HG03103 (cell line): ENCODE data around the gene TELO2.

Source experiments
- ATAC-seq: cut with Tn5 transposase; IDR thresholded peaks from one replicate; pipeline ENCODE4 v1.9.1; 2021; ENCODE audit warnings: low read depth; ENCODE audit not compliant: unreplicated experiment

The TELO2 gene

DNA sequence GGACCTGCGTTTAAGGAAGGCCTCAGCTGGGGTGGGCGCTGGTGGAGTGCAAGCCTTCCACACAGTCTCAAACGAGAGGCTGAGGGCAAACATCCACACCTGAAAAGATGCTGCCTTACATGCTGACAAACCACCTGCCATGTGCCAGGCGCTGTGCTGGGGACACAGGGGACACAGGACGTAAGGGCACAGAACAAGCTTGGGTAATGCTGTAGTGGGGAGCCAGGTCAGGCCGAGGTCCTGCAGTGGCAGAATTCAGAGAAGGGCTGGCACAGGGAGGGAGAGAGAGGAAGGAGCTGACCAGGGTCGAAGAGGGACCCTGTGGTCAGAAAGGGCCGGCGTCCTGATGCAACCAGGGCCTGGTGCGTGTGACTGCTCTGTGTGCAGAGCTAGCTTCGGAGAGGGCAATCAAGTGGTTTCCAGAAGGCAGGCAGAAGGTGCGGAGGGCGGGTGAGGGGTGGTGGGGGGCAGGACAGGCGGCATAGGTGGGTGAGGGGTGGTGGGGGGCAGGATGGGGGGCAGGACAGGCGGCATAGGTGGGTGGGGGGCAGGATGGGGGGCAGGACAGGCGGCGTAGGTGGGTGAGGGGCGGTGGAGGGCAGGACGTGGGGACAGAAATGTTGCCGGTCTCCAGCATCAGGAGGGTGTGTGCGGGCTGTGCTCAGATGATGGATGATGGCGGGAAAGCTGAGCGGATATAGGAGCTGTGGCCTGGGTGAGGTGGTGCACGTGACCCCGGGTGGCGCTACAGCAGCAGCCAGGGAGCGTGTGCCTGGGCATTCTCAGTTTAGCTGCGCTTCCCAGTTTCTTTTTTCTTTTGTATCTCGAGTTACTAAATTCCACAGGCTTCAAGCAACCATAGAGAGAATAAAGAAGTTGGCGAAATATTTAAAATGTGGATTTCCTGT is 18.8 kb downstream of the TELO2 start:
- no peak for ATAC-seq

DNA sequence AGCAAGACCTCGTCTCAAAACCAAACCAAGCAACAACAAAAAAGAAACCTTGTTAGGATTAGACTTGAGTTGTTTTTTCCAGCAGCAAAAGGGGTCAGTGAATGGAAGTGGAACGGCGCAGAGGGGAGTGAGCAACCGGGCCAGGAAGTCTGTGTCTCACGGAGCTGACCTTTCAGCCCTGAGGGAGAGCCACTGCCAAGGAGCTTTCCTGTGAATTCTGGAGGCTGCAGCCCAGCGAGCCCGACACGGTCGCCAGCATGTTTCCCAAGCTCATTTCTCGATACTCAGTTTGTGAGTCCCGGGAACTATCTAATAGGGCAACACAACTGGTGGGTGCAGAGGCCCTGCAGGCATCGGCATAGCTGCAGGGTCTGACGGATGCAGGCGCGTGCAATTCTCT is 19.6 kb downstream of the TELO2 start:
- ATAC-seq, result no peak

DNA sequence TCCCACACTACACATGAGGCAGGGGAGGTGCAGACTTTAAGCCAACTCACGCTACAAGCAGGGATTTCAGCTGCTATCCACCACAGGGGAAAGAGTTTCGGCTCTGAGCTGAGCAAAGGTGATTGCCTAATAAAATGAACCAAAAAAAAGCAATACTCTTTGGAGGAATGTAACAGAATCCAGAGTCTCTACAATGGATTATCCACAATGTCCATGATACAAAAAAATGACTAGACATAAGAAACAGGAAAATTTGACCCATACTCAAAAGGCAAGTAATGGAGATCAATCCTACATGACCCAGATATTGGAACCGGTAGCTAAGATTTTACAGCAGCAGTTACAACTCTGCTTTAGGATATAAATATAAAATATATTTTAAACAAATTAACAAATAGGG is 21.3 kb downstream of the TELO2 start:
- no peak for ATAC-seq

DNA sequence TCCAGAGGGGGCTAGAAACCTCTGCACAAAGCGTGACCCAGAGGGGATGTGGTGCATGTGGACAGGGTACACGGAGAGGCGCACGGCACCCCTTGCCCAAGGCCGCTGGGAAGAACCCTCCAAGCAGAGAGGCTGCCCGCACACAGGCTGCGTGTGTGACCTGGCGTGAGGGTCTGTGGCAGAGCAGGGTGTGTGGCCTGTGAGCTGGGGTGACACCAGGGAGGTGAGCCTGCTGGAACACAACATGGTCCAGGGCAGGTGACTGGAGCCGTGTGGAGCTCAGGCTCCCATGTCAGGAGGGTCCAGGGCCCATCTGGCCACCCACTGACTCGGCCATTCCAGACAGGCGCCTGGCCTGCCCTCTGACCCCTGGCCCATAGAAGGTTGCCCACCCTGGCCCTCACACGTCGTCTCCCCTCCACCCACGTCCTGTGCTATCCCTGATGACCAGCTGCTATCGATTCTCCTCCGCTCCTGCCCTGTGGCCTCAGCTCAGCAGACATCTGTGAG is 25.5 kb downstream of the TELO2 start:
- no peak for ATAC-seq

DNA sequence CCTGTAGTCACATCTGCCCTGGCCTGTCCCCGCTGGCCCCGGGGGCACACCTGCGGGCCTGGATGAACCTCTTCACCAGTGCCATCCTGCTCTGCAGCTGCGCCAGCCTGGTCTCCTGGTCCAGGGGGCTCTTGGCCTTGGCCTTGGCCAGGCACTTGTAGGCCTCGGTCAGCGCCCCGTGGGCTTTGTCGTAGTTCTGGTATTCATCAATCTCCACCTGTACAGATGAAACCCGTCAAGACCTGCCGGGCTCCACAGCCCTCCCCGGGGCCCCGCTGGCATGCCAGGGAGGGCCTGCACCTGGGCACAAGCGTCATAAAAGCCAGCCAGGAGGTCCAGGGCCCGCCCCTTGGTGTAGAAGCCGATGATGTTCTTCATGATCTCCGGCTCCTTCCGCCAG is 26.7 kb downstream of the TELO2 start:
- no peak for ATAC-seq

DNA sequence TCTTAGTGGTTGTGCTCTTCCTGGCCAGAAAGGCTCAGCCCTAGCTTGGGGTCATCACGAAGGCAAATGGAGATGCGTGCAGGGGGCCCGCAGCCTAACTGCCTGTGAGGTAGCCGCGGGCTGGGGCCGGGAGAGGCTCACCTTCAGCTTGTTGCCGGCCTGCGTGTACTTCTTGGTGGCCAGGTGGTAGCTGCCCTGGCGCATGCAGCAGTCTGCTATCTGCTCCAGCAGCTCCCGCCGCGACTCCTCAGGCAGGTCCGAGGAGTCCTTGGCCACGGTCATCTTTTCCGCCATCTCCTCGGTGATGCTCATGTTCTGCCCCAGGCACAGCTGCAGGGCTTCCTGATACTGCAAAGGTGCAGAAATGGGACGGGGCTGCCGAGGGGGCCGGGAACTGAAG is 27.3 kb downstream of the TELO2 start:
- no peak for ATAC-seq

DNA sequence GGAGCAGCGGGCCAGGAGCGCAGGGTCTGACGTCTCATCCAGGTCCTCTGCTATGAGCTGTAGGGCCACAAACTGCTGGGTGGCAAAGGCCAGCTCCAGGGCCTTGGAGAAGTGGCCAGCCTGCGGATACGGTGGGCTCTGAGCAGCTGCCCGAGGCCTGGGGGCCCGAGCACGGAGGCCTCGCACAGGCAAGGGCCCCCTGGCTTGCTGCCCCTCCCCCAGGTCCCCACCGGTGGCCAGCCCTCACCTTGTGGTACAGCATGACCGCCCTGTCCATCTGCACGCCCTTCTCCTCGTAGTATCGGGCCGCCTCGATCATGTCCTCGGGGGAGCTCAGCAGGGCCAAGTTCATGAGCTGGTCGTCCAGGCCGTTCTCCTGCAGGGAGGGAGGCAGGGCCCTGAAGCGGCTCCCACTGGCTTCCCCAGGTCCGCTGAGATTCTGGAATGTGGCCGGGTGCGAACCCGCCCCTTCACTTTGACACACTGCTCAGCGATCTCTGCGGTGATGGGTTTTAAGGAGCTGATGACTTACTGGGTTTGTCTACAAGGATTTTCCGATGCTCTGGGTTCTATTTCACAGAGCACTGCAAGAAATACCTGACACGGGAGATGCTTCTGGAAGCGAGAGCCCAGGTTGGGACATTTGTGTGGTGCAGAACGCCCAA is 30.6 kb downstream of the TELO2 start:
- ATAC-seq, result no peak

DNA sequence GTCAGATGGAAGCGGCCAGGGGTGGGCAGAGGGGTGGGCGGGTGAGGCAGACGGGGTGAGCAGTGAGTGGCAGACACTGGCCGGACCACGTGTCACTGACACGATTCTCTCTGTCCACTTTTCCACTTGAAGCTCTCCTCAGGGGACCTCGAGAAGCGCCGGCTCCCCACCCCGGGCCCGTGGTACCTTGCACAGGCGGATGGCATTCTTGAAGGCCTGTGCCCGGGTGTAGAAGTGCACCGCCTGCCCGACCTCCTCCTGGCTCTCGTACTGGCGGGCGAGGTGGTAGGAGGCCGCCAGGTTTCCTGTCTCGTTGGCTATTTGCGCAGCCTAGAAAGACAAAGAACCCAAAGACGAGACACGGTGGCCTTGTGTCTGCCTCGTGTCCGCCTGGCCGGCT is 31.2 kb downstream of the TELO2 start:
- ATAC-seq, result no peak

DNA sequence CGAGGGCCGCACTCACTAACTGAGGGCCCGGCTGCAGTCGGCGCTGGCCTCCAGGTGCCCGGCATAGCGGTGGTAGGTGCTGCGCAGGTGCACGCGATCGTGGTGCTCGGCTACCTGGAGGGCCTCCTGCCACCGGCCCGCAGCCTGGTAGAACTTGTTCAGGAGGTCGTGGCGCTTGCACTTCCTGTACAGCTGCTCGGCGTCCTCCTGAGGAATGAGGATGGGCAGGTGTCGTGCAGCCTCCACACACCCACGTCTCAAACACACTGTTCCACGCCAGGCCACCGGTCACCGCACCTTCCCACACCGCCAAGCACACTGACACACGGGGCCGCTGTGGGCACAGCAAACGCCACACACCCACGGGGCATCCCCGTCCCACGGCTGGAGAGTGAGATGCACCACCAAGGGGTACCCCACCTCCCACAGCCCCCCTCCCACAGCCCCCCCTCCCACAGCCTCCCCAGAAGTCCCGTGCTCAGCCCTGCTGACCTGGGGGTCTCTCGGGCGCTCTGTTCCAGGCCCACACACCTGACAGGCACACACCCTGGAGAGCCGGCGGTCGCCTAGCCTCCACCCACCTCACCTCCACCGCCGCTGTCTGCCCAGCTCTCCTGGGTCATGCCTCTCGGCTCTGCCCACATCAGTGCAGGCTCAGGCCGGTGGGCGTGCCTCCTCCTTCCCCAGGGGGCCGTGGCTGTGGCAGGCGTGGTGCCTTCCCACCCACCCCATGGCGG is 32.9 kb downstream of the TELO2 start:
- no peak for ATAC-seq

DNA sequence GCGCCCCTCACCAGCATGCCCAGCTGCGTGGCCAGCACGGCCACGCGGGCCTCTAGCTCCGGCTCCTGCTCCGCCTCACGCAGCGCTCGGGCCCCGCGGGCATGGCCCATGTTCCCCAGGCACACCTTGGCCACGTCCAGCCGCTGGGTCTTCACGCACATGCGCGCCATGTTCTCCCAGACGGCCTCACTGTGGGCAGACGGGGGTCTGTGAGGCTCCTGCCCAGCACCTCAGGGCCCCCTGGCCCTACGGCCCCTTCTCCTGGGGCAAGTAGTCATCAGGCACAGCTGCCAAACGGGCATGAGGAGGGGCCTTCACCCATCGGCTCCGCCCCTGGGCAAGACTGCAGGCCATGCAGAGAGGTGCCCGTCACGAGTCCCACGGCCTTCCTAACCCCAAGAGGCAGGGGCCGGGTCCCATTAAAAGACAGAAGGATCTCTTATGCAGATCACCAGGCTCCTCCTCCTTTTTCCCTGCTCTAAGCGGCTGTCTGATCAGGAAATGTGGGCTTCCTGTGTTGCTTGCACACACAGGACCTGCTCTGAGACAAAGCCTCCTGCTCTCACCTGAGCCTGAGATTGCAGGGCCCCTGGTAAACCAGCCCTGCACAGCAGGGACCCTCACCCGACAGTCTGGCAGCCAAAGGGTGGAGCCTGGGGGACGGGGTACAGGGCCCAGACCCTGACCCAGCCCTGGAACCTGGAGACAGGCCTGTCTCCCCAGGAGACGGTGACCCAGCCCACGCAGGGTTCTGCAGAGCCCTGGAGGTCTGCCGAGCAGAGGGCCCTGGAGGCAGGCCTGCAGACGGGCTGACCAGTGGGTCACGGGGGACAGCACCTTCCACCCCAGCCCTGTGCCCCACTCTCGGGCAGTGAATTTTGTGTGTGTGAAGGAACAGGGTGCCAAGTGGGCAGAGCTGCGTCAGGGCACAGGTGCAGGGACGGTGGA is 33.7 kb downstream of the TELO2 start:
- no peak for ATAC-seq

DNA sequence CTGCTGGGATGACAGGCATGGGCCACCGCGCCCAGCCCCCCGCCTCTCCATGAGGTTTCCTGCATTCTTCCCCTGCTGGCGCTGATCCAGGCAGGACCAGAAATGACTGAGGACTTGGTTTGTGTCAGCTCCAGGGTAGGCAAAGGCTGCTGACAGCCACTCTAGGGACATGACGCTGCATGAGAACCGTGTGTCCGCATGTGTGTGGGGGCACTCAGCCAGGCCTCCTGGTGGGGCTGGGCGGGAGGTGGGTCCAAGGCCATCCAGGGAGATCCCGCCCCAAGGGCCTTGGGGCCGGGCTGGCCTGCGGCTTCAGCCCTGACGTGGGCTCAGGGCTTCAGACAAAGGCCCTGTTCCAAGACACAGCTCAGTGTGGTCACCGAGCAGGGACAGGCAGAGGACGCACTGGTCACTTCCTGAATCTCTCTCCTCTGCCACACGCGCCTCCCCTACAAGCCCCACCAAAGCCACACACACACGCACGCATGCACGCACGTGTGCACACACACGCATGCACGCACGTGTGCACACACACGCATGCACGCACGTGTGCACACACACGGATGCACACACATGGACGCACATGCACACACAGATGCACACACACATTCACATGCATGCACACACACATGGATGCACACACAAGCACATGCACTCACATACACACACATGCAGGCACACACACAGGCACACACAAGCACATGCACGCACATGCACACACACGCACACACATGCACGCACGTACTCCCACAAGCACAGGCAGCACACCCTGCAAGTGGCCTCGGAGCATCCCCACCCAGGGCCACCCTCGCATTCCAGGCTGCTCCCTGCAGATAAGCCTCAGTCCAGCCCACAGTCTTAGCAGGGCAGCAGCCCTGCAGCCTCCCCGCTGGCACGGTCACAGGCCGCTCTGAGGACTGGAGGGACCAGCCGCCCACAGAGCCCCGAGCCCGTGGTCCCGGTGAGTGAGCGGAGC is 35.0 kb downstream of the TELO2 start:
- ATAC-seq, result no peak

DNA sequence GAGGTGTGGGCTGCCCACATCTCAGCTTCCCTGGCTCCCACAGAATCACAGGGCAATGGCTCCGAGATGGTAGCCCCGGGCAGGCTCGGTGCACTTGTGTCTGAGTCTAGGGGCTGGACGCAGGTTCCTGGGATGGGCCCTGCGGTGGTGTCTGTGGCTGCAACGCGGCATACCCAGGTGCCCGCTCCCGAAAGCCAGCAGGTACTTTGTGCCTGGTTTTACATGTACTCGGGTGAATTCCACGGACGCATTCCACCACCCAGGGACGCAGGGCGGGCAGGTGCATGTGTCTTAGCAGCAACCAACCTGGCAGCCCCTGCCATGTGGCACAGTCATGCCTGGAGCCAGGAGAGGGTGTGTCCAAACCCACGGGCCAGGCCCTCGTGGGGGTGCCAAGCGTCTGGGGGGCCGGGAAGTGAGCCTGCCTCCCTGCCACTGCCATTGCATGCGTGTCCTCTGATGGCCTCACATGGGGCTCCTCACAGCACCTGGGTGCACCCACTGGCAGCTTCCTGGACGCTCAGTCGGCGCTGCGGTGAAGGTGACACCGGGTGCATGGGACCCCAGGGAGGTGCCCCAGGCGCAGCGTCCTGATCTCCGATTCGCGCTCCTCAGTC is 35.9 kb downstream of the TELO2 start:
- no peak for ATAC-seq

DNA sequence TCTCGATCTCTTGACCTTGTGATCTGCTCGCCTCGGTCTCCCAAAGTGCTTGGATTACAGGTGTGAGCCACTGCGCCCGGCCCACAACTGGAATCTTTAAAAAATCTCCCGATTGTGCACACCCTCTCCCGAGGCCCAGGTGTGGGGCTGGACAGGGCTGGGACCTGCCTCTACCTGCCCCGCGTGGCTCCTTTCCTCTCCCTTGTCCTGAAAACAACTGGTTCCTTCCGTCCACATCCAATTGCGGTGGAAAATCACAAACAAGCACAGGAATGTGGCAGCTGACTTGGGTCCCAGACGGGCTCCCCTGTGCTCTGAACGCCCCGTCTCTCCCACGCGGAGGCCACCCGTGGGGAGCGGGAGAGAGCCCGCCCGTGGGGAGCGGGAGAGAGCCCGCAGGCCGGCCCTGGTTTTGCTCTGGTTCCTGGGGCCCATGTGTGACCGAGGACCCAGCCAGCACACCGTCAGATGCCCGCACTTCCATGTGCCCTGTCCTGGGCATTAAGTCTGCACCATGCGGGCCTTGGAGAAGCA is 37.3 kb downstream of the TELO2 start:
- ATAC-seq, result no peak

DNA sequence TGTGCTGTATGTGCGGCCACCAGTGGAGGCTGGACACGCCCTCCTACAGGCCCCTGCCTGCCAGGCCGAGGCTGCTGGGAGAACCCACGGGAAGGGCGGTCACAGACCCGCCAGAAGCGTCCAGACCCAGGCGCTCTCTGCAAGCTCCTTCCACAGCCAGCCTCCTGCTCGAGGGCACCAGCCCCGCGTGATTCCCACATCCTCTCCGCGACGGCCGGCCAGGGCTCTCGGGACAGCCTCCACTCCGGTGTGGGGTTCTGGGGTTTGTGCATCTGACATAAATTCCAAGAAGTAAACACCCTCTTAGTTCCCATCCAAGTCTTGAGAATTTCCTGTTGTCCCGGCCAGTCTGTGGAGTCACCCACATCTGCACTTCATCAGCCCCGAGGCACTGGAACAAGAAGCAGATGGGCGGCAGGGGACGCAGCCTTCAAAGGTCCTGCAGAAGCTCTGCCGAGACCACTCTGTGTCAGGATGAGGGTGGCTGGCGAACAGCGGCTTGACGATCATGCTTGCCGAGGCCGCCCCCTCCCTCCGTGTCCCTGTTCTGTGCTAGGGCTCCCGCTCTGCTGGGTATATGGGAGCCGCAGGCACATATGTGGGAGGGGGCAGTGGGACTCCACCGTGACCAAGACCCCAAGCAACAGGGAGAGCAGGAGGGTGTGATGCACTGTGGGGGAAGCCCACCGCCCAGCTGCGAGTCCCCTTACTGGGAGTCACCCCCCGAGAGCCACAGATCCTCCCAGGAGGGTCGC is 37.9 kb downstream of the TELO2 start:
- no peak for ATAC-seq

DNA sequence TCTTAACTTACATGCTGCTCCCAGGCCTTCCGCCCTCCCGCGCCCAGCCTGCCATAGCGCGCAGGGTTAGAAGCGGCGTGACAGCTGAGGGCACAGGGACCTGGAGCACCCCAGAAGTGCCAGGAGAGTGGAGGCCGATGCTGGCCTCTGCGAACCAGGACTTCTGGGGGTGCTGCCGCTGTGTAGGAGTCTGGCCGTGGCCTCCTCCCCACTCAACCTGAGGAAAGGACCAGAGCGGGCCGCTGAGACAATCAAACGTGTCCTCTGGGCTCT is 38.4 kb downstream of the TELO2 start:
- no peak for ATAC-seq

DNA sequence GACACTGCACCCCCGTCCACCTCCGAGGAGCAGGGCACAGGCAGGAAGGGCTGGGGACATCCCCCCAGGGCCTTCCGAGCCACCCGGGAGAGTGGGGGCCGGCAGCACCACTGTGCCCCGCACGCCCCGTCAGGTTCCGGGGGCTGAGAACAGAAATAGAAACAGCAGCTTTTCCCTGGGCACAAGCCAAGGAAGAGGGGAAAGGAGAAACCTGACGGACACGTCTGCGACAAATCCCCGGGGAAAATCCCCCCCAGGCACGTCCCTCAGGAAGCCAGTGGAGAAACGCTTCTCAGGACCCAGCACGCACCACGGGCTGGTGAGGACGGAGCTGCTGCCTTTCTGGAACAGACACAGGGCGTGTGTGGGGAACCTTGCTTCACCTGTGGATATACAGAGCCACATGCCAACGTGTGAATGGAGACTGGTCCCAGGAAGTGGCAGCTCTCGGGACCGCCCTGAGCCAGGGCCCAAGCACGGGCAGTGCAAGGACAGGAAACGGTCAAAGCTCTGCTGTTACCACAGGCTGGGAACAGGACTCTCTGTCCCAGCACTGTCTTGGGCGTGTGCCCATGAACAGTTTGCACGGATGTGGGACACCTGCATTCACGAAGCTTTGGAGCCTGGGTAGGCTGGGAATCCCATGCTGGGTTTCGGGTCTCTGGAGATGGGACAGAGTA is 39.1 kb downstream of the TELO2 start:
- ATAC-seq, result no peak

DNA sequence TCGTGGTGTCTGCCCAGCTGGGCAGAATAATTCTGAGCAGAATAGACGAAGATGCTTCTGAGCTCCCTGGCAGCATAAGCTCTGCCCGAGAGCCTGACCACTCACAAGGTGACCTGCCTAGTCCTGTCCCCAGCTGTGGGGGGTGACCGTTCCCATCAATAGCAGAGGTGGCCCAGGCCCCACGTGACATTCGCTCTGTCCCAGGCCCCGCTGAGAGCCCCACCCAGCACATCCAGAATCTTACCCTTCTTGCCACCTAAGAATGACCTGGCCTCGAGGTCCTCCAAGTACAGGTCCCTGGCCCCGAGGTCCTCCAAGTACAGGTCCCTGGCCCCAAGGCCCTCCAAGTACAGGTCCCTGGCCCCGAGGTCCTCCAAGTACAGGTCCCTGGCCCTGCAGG is 39.6 kb downstream of the TELO2 start:
- no peak for ATAC-seq
